Body of pancreas (tissue), 4 donors: Measurements from ENCODE around the gene GGCX. TPM values are rescaled to one million over a fixed set of nuclear protein-coding genes. Genes with fewer than 3 reads are reported as not detected.

Experiments used
- ATAC-seq: fragments of 150-250 bp; one replicate; pipeline ENCODE4 v1.9.1; 2016
- DNase-seq, 4 donors: peaks; one replicate each; pipeline ENCODE4 v3.0.0-alpha.2; 2019
- H3K27ac ChIP-seq, 4 donors: fragments of 200-600 bp; sonication (generic); 1 replicate in 3 of 4; 2 replicates in 1 of 4; pipeline versions ENCODE4 v1.5.1 to v1.6.1; 2016 to 2019; ENCODE audit warnings: mild to moderate bottlenecking in 1 of 4, mixed read lengths in 1 of 4, moderate library complexity in 1 of 4
- H3K27me3 ChIP-seq, 2 donors: fragments of 200-600 bp; sonication (generic); one replicate each; pipeline ENCODE4 v1.6.0; 2016; ENCODE audit warnings: mild to moderate bottlenecking in 1 of 2
- H3K36me3 ChIP-seq, 2 donors: fragments of 200-600 bp; sonication (generic); replicated peaks in 1 of 2; 2 replicates each; pipeline ENCODE4 v1.5.1; 2016; ENCODE audit warnings: low read depth in 2 of 2; ENCODE audit not compliant: insufficient read depth in 1 of 2
- H3K4me1 ChIP-seq: fragments of 200-600 bp; sonication (generic); one replicate; pipeline ENCODE4 v1.6.0; 2016
- H3K4me3 ChIP-seq, 2 donors: fragments of 200-600 bp; sonication (generic); 1 replicate in 1 of 2; 2 replicates in 1 of 2; pipeline ENCODE4 v1.5.1; 2016 to 2019
- H3K9me3 ChIP-seq, 3 donors: fragments of 200-600 bp; sonication (generic); 1 replicate in 2 of 3; 2 replicates in 1 of 3; pipeline ENCODE4 v1.5.1; 2016
- POLR2A ChIP-seq, 3 donors: fragments of 450-650 bp; IDR thresholded peaks; one replicate each; pipeline ENCODE4 v1.6.1; 2016; ENCODE audit warnings: antibody characterized with exemption in 3 of 3, mild to moderate bottlenecking in 2 of 3
- WGBS, 2 donors: methylation state at CpG; one replicate each; pipeline ENCODE4 v1.1.5; 2017; 5-methylcytosine and 5-hydroxymethylcytosine counted together
- intact Hi-C: fragments of 100-400 bp; cut with DNase I; formaldehyde crosslinking; loops from one replicate; pipeline ENCODE4 v1.15.1; 2023
- total RNA-seq, 2 donors: library from RNA; depleted of rRNA; stranded (reverse); fragments of >200 nt; gene quantifications; one replicate each; pipeline ENCODE4 v1.1.0, GENCODE V29; 2016
- TF ChIP-seq, protein P1 (sequence below), 7 experiments: fragments of 450-650 bp in 4 of 7; fragments of 200-600 bp in 3 of 7; sonication (generic) in 3 of 7; IDR thresholded peaks; one replicate each; pipeline ENCODE4 v1.5.1; 2016 to 2019; ENCODE audit warnings: antibody characterized with exemption in 7 of 7

GGCX gene
- total RNA-seq, 2 donors from 2014 or later, result 35.5 to 48.1 TPM

DNA sequence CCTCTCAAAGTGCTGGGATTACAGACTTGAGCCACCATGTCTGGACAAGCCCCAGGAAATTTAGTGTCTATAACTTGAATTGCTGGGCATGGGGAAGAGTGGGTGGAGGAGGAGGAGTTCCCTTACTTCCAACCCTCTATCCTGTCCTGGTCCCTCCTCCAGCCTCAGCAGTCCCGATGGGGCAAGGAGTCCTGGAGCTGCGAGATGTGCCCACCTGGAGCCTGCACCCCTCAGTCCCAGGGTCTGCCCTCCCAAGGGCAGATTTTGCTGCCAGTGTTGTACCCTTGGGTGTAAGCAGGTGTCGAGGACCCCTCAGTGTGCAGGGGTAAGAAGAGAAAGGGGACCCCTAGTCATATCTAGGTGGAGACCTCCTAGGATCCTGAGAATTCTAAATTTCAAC lies 18.9 kb upstream of the GGCX start:
- H3K9me3 ChIP-seq, result no peaks in the 10 kb centered on the region
- ATAC-seq, result no peak
- DNase-seq, result no peak
- peaks cover 0 to 4% of the 10 kb centered on the region in 2 donors for H3K36me3 ChIP-seq
- intact Hi-C loops, result no loop called here
- no peak for TF ChIP-seq POLR2A (IDR thresholded peaks at IDR 0.05)
- TF ChIP-seq, protein P1, sequence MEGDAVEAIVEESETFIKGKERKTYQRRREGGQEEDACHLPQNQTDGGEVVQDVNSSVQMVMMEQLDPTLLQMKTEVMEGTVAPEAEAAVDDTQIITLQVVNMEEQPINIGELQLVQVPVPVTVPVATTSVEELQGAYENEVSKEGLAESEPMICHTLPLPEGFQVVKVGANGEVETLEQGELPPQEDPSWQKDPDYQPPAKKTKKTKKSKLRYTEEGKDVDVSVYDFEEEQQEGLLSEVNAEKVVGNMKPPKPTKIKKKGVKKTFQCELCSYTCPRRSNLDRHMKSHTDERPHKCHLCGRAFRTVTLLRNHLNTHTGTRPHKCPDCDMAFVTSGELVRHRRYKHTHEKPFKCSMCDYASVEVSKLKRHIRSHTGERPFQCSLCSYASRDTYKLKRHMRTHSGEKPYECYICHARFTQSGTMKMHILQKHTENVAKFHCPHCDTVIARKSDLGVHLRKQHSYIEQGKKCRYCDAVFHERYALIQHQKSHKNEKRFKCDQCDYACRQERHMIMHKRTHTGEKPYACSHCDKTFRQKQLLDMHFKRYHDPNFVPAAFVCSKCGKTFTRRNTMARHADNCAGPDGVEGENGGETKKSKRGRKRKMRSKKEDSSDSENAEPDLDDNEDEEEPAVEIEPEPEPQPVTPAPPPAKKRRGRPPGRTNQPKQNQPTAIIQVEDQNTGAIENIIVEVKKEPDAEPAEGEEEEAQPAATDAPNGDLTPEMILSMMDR (IDR thresholded peaks at IDR 0.05), result no peak
- H3K27me3 ChIP-seq, result no peaks in the 10 kb centered on the region
- peaks cover 47% of the 10 kb centered on the region for H3K4me1 ChIP-seq
- H3K4me3 ChIP-seq, result no peak overlapping the region
- WGBS, 2 donors, result 79 to 84% methylated on average over 3 of the region's 3 CpGs
- H3K27ac ChIP-seq, result peak overlapping the region in 2 of 4 donors; percentile 84 to 88

DNA sequence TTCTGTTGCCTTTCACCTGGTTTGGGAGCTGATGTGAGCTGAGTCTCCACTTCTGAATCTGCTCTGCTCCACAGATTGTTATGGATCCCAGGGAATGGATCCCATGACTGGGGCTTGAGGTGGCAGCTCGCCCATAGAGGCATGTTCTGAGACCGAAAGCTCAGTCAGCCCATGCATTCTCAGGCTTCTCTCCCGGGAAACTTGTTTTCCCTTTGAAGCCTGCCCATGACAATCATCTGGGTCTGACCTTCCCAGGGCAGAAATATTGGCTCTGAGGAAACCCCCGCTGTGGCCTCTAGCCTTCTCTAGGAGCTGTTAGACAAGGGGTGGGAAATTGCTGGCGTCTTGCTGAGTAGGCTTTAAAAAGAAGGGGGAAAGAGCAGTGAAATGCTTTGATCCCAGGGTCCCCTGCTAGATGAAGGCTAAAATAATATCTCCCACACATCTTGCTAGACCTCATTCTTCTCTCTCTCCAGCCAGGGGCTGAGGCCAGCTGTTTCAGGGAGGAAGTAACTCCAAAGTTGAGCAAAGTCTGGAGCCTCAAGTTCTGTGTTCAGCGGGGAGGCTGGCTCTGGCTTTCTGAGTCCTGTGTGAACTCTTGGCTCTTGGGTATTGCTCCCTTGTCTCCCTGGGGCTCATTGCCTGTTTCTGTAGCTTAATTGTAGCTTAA lies 18.1 kb upstream of the GGCX start:
- peak in 1 of 4 donors; percentile 51 for DNase-seq

DNA sequence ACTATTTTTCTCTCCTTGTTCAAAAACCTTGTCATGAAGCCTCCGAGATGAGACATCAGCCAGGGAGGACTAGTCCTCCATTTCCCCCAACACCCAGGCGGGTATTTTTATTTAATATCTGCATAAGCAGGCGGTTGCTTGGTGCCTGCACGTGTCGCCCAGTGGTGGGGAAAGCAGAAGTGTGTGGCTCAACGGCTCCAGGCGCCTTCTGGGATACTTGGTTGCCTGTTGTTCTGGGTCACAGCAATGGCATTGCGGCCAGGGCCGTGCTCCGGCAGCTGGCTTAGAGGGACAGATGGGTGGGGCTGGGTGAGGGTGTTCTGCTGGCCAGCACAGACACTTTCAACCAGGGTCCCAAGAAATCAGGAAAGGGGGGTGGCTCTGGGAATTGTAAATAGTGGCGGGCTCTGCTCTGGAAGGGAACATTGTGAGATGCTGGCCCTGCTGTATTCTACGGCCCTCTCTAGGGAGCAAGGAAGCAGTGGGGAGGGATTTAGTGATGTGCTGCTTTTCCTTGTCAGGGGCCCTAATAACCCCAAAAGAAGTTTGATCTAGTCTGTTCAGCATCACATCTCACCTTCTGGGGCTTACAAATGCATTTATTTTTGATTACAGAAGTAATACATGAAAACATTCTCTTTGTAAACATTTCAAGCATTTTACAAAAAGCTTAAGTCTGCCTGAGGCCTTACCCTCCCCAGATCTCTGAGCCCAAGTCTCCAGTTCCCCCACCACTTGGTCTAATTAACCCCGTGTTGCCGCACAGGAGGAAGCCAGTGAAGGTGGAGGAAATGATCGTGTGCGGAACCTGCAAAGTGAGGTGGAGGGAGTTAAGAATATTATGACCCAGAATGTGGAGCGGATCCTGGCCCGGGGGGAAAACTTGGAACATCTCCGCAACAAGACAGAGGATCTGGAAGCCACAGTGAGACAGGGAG lies 17.2 kb upstream of the GGCX start:
- peaks cover 30% of the 10 kb centered on the region for H3K4me1 ChIP-seq
- H3K4me3 ChIP-seq, result peak overlapping the region; percentile 41 to 53
- H3K9me3 ChIP-seq, result no peaks in the 10 kb centered on the region
- peak; percentile 52 for ATAC-seq
- peak overlapping the region; percentile 84 to 94 (median 86) for H3K27ac ChIP-seq
- no peaks in the 10 kb centered on the region for H3K27me3 ChIP-seq
- TF ChIP-seq, protein P1 (IDR thresholded peaks at IDR 0.05), result no peak
- peak in 1 of 3 donors; percentile 14 for TF ChIP-seq POLR2A (IDR thresholded peaks at IDR 0.05)
- 17 to 21% methylated on average over 14 to 19 of the region's 19 CpGs for WGBS, 2 donors
- H3K36me3 ChIP-seq, result peaks cover 0 to 4% of the 10 kb centered on the region in 2 donors
- DNase-seq, result peak; percentile 44 to 65 (median 64)
- intact Hi-C loops, result no loop called here

More for the DNA sequence above, 18.1 kb upstream of the GGCX start:
- no peaks in the 10 kb centered on the region for H3K9me3 ChIP-seq
- intact Hi-C loops, result no loop called here
- H3K36me3 ChIP-seq, result peaks cover 0 to 4% of the 10 kb centered on the region in 2 donors
- ATAC-seq, result no peak
- 28 to 34% methylated on average over 6 of the region's 6 CpGs for whole genome bisulfite sequencing, 2 donors
- H3K4me3 ChIP-seq, result no peak overlapping the region
- TF ChIP-seq POLR2A (IDR thresholded peaks at IDR 0.05), result no peak
- TF ChIP-seq, protein P1 (IDR thresholded peaks at IDR 0.05), result no peak
- H3K4me1 ChIP-seq, result peaks cover 39% of the 10 kb centered on the region
- H3K27ac ChIP-seq, result peak overlapping the region; percentile 84 to 94 (median 86)
- no peaks in the 10 kb centered on the region for H3K27me3 ChIP-seq

DNA sequence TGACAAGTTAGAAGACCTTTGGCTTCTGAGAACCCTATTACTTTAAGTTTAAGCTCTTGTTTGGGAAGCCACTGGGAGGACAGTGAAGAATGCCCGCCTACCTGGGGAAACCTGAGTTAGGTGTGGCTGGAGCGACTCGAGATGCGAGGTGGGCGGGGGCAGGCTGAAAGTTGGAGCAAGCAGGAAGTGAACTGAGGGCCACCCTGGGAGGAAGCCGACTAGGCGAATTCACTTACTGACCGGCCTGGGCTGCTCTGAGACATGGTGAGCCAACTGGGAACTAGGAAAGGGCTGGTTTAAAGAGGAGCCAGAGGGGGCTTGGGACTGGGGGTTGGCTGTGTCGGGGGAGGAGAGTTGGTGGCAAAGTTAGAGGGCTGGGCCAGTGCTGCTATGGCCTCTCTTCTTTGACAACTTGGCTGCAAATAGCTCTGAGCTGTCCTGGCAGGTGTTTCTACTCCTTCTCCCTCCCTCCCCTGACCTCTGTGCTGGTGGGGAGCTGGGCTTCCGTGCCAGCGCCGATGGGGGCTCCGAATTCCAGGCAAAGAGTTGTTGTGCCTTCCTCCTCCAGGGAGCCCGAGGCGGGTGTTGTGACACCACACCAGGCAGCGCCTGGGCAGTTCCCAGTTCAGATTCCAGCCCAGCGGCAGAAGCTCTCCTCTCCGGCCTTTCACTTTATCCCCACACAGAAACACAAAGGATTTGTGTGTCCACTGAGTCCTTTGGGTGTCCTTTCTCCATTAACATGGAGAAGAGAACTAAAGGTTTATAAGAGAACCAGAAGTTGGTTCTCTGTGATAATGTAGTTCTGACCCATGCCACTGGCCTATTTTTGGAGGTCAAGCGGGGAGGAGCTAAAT lies 16.3 kb upstream of the GGCX start, which contains the start of gene VAMP8:
Gene VAMP8, plus strand, starts transcription at position 201 of the 857 bp plus-strand sequence. Its CDS starts 61 bp downstream, at position 262.
- H3K9me3 ChIP-seq, result no peaks in the 10 kb centered on the region
- peak within 1 kb of the TSS; percentile 84 to 94 (median 86) for H3K27ac ChIP-seq
- TF ChIP-seq POLR2A (IDR thresholded peaks at IDR 0.05), result peak in 2 of 3 donors; percentile 55 to 68
- TF ChIP-seq, protein P1 (IDR thresholded peaks at IDR 0.05), result no peak
- DNase-seq (peak; percentile 83 to 90 (median 88)), ATAC-seq (peak; percentile 88)
- intact Hi-C loops, result no loop called here
- H3K4me1 ChIP-seq, result peaks cover 29% of the 10 kb centered on the region
- WGBS, 2 donors, result 5 to 8% methylated on average over 15 to 19 of the region's 19 CpGs
- H3K27me3 ChIP-seq, result no peaks in the 10 kb centered on the region
- peaks cover 0 to 4% of the 10 kb centered on the region in 2 donors for H3K36me3 ChIP-seq
- H3K4me3 ChIP-seq, result peak within 1 kb of the TSS; percentile 41 to 53
